ENCODE measurements around the gene GTF3C5.
A peak's percentile ranks its signal among the peaks of the same experiment; 100 is the strongest.
"Not testable (repeated sequence)": the region's sequence is repeated elsewhere in the genome, so short reads cannot be mapped to it uniquely, and the experiment has no call there.

GTF3C5 gene

DNA sequence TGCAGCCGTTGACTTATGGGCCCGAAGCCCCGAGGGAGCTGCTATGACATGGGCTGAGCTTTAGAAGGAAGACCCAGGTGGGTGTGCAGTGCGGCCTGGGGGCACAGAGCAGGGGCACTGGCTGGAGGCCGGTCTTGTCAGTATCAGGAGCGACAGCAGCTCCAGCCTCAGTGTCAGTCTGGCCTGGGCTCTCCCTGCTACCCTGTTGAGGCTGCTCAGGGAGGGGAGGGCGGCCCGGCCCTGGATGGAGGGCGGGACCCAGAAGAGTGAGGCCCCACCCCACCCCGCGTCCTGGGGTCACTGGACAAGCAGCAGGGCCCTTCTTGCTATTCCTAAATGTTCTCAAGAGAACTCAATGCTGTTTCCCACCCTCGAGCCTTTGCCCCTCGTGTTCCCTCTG lies 34.3 kb upstream of the GTF3C5 start:
- no peak for DNase-seq (ENCODE audit: low spot score)

DNA sequence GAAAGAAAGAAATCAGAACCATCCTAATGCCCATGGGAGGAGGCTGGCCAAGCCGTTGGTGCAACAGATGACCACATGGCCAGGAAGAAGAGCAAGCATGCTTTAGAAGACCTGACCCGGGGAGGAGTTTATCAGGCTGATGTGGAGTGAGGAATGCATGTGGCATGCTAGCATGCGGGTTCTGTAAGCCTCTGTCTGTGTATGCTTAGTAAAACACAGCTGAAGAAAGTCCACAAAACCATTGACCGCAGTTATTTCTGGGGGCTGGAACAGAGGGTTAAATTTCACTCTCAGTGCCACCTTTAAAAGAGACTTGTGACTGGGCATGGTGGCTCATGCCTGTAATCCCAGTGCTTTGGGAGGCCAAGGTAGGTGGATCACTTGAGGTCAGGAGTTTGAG lies 33.2 kb upstream of the GTF3C5 start:
- peak; percentile 97 for DNase-seq (ENCODE audit: low spot score)

DNA sequence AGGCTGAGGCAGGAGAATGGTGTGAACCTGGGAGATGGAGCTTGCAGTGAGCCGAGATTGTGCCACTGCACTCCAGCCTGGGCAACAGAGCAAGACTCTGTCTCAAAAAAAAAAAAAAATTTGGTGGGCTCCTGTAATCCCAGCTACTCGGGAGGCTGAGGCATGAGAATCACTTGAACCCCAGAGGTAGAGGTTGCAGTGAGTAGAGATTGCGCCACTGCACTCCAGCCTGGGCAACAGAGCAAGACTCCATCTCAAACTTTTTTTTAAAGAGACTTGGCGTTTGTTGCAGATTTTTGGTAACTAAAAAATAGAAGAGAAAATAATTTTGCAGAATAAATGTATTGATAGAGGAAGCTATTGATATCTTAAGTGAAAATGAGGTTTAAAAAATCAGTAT lies 32.6 kb upstream of the GTF3C5 start:
- DNase-seq (ENCODE audit: low spot score) = not testable (repeated sequence)

DNA sequence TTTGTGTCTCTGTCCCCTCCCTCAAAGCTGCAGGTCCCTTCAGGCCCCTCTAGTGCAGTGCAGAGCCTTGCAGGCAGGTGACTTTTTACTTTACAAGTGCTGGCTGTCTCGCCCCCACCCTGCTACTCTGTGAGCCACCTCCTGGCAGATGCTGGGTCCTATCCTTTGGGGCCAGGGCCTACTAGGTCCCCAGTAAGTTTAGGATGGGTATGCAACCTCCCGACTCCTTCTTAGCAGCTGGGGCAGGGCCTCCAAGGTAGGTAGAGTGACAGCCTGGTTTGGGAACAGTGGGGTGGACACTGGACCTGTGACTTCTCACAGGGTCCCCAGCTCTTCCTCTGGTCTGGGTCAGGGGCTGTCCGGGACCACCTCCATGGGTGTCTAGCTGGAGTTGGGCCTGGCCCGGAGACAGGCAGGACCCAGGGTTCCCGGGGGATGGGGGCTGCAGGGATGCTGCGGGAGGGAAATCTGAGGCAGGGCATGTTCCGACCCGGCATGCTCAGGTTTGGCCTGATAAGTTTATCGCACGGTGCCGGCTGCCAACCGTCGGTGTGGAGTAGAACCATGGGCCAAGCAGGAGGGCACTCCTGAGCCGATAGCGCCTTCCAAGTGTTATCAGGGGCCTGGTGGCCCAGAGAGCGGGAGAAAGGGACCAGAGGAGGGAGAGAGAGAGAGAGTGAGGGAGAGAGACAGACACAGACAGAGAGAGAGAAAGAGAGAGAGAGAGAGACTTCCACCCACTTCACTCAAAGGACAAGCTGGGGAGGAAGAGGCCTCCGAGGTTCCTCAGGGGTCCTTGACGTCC lies 31.8 kb upstream of the GTF3C5 start:
- DNase-seq (ENCODE audit: low spot score) = no peak

DNA sequence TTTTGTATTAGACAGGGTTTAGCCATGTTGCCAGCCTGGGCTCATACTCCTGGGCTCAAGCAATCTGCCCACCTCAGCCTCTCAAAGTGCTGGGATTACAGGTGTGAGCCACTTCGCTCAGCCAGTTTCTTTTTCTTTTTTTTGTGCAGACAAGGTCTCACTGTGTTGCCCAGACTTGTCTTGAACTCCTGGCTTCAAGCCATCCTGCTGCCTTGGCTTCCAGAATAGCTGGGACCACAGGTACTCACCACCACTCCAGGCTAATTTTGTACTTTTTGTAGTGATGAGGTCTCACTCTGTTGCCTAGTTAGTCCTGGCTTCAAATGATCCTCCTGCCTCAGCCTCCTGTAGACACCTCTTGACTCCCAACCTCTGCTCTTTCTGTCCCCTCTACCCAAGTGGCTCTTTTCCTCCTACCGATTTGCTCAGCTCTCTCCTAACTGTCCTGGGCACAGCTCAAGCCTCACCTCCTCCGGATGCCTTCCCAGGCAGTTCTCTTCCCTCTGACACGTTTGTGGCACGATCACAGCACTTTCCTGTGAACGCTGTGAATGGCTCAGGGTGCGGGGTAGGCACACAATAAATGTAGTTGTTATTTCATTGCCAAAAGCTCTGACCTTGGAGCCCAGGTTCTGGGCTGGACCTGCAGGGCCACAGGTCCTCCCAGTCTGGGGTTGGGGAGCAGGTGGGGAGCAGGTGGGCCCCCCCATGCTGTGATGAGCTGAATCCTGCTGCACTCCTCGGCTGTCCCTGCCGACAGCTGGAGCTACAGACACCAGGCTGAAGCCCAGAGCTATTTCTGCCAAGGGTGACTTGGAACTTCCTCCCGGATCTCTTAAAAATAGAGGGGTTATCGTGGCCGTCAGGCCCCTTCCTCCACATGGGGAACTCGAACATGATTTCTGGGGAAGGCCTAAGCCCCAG lies 28.4 kb upstream of the GTF3C5 start:
- no peak for DNase-seq (ENCODE audit: low spot score)

DNA sequence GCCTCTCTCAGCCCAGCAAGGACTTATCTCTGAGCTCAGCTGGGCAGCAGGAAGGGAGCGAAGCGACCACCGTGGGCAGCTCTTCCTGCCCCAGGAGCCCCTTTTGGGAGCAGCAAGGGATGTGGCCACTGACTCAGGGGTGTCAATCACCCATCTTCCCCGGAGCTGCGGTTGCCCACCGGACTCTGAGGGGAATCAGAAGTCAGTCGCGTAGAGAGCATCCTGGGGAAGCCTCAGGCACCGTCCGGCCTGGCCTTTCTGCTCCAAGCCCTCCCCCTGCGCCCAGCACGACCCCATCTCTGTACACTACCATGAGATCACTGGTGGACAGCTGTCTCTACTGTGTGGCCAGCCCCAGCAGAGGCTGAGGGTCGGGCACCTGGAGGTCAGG lies 27.7 kb upstream of the GTF3C5 start:
- DNase-seq (ENCODE audit: low spot score) = no peak

DNA sequence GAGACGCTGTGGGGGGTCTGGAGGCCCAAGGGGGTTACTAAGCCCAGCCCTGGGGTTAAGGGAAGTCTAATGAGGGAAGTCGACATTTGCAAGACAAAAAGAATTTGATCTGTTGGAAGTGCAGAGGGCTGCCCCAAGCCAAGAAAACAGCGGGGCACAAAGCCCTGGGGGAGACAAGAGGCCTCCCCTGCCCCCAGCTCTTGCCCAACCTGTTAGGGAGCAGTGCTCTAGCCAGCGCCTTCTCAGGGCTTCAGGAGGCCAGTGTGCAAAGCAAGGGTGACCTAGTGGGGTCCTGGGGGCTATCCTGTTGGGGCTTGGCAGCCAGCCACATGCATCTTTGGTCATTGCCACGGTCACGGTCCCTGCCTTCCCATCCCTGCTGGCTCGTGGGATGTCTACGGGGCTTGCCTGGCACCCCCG lies 27.1 kb upstream of the GTF3C5 start:
- DNase-seq (ENCODE audit: low spot score) = no peak

DNA sequence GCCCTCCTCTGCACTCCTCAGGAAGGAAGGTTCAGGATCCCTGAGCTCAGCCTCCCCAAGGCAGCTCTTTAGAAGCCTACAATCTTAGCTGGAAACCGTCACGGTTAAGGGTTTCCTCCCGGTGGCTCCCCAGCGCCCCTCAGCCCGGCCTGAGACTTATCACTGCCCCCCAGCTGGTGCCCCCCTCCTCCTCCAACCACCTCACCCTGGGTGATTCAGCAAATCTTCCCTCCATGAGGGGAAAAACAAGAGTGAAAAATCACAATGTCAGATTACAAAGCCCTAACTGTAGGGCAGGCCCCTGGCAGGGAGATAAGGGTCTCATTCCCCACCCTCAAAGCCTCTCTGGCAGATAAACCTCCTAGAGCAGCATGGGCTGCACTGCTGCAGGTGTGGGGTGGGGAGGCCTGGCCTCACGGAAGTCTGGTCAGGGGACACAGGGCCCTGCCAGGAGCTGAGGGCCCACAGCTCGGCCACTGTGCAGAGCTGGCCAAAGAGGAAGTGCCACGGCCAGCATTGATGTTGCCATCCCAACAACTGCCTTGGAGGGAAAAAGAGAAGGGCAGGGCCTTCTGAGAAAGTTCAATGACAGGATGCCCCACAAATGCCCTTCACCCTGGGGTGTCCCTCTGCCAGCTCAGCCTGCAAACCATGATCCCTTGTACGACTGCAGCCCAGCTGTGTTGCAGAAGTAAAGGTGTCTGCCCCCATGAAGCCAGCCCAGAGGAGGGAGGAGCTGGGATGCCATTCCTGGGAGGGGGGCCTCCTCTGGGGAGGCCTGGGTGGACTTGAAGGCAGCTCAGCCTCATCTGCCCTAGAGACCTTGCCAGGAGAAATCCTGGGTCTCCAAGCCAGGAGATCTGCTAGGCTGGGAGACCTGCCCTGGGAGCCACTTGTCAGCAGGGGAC lies 26.5 kb upstream of the GTF3C5 start:
- DNase-seq (ENCODE audit: low spot score) = no peak

DNA sequence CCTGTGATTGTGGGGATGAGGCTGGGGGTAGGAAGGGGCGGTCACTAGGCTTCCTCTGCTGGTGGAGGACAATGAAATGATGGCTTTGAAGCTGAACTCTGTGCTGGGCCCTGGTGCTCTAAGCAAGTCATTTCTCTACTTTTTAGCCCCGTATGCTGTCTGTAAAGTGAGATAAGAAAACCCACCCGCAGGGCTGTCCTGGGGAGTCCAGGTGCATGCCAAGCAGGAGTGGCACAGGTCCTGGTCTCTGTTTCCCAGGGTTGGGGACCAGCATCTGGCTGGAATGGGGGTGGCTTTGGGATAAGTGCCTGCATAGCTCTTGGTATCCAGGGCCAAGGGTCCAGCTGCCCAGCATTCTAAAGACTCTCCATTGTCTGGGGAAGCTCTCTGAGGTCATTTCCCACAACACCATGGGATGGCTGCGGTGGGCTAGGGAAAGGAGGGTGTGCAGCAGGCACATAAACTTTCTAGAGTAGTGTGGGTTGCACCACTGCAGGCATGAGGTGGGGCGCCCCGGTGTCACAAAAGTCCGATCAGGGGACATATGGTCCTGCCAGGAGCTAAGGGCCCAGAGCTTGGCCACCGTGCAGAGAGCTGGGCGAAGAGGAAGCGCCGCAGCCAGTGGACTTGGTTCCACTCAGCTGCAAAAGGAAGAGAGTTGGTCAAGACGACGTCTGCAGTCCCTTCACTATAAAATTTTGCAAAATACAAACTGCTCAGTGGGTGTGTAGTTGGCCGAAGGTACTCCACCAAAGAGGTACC lies 25.6 kb upstream of the GTF3C5 start:
- DNase-seq (ENCODE audit: low spot score) = no peak

DNA sequence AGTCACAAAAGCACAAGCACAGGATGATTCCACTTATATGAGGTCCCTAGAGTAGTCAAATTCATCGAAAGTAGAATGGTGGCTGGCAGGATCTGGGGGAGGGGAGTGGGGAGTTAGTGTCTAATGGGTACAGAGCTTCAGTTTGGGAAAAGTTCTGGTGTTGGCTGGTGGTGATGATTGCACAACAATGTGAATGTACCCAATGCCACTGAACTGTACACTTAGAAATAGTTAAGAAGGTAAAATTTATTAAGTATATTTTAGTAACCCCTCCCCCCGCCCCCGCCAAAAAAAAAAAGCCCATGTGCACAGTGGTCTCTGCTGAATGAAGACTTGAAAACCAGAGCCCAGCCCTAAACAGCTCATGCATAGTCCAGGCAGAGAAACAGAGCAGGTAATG lies 24.8 kb upstream of the GTF3C5 start:
- DNase-seq (ENCODE audit: low spot score) = no peak

DNA sequence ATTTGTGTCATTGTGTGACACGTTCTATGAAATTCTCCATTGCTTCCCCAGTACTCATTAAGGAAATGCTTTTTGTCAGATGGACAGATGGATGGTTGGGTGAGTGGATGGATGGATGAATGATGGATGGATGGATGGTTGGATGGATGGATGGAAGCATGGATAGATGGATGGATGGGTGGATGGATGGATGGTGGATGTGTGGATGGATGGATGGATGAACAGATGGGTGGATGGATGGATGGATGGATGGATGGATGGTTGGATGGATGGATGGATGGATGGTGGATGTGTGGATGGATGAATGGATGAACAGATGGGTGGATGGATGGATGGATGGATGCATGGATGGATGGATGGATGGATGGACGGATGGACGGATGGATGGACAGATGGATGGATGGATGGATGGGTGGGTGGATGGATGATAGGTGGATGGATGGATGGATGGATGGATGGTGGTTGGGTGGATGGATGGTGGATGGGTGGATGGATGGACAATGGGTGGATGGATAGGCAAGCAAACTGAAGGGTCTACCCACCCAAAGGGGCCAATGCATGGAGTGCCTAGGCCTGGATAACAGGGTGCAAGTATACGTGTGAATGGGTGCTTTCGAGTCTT lies 24.0 kb upstream of the GTF3C5 start:
- DNase-seq (ENCODE audit: low spot score) = no peak

DNA sequence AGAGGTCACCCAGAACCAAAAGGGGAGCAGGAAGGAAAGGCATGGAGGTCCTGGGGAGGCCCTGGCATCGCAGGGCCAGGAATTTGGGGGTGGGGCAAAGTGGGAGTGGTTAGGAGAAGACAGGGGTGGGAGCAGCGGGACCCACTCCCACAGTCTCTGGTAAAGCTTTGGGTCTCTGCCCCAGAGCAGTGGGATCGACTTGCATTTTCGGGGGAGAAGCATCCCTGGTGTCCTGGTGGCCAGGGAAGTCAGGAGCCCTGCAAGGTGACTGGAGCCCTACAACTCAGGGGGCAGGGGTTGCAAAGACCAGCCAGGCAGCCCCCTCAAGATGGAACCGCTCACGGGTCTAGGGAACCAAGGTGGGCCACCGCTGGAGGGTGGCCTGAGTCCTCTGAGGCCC lies 22.4 kb upstream of the GTF3C5 start:
- no peak for DNase-seq (ENCODE audit: low spot score)

DNA sequence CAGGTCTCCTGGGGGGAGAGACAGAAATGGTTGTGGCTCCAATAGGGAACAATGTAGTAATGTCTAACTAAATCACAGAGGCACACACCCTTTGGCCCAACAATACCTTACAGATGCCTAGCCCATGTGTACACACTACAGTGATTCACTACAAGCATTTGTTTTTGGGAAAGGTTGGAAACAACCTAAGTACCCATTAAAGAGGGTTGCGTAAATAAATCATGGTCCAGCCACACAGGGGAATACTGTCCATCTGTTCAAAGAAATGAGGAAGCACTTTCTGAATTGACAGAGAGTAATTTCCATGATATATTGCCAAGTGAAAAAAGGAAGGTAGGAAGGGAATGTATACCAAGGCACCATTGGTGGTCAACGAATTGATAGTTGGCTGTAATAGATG lies 22.0 kb upstream of the GTF3C5 start:
- no peak for DNase-seq (ENCODE audit: low spot score)

DNA sequence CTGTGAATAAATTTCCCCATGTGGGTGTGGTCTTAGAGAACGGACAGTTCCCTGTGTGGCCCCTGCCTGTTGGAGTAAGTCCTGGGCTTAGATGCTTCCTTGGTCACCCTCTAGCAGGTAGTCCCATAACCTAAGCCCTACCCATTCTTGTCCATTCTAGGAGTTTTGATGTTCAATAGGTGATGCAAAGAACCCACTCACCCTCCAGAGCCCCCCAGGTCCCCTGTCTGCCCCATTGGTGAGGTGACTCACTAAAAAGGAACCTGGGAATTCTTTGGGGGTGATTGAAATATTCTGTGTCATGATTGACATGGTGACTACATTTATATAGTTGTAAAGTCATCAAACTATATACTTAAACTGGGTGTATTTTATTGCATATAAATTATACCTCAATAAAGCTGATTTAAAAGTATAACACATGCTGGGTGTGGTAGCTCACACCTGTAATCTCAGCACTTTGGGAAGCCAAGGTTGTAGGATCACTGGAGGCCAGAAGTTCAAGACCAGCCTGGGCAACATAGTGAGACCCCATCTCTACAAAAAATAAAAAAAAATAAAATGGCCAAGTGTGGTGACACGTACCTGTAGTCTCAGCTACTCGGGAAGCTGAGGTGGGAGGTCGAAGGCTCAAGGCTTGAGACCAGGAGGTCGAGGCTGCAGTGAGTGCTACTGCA lies 20.8 kb upstream of the GTF3C5 start:
- DNase-seq (ENCODE audit: low spot score) = no peak

DNA sequence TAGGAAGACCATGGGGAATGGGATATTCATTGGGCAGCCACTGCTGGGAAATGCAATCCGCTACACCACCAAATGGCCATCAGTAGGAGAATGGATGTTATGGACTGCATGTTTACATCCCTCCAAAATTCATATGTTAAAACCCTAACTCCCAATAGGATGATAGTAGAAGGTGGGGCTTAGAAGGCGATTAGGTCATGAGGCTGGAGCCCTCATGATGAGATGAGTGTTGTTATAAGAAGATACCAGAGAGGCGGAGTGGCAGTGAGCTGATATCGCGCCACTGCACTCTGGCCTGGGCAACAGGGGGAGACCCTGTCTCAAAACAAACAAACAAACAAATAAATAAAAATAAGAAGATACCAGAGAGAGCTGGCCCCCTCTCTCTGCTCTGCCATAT lies 16.1 kb upstream of the GTF3C5 start:
- no peak for DNase-seq (ENCODE audit: low spot score)

DNA sequence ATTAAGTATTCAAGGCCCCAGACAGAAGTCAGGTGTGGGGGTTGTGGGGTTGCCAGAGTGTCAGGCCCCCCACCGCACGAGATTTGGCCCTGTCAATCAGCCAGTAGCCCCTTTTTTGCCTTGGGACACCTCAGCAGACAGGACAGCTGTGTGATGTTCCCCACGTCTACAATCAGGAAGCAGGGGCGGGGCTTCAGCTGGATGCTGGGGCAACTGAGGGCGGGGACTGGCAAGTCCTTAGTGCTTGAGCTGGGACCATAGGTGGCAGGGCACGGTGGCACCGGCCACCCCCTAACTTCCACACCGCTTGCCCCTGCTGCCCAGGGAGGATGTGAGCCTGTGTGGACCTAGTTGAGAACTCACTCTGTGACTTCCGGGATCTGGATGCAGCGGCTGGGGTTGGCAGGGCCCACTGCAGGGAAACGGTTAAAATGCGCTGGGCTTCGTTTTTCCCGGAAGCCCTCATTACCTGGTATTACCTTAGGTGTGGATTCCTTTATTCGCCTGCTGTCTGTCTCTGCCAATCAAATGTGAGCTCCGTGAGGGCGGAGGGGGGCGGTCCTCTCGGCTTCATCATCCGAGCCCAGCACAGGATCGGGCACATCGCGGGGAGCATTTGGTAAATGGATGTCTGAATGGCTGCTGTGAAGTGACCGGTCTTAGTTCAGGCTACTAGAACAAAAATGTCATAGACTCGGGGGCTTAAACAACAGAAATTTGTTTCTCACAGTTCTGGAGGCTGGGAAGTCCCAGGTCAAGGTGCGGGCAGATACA lies 7.5 kb upstream of the GTF3C5 start:
- peak; percentile 18 for DNase-seq (ENCODE audit: low spot score)

DNA sequence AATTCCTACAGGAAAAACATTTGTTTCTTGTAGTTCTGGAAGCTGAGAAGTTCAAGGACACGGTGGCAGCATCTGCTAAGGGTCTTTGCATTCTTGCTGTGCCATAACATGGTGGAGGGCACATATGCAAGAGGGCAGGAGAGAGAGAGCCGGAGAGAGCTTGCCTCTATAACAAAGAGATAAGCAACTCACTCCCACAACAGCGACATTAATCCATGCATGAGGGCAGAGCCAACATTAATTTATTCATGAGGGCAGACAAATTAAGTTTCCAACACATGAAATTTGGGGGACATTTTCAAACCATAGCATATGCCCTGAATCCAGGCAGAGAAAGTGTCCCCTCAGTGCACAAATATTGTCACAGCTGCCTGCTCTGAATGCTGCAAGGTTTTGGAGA lies 4.4 kb upstream of the GTF3C5 start:
- no peak for DNase-seq (ENCODE audit: low spot score)

DNA sequence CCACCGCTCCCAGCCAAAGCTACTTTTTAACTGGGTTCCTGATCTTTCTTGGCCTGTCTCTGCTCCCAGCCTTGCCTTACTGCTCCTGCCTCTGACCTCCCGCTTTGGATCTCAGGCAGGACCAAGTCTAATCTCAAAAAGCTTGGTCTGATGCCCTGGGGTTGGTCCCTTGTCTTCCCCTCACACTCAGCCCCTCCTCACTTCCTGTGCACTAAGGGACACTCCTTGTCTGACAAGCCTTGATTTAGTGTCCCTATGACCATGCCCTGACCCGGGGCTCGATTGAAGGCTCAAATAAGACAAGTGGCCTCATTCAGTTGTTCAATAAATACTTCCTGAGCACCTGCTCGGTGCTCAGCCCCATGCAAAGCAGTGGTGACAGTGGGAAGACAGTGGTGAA lies 3.7 kb upstream of the GTF3C5 start:
- DNase-seq (ENCODE audit: low spot score) = no peak

DNA sequence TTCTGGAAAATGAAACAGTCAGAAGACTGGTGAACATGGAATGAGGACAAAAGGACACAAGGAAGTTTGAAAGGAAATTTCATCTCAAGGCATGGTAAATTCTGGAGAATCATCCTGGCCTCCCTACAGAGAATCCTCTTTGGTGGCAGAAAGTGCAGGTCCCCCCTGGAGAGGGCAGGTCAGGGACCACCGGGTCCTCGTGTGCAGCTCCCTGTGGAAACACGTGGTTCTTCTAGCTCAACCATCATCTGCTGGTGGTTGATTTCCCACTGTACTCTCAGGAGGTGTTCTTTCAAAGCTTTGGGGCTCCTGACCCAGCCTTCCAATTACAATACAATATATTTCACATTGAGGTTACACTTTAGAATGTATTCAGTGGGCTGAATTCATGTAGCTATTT lies 2.6 kb upstream of the GTF3C5 start:
- DNase-seq (ENCODE audit: low spot score) = no peak

DNA sequence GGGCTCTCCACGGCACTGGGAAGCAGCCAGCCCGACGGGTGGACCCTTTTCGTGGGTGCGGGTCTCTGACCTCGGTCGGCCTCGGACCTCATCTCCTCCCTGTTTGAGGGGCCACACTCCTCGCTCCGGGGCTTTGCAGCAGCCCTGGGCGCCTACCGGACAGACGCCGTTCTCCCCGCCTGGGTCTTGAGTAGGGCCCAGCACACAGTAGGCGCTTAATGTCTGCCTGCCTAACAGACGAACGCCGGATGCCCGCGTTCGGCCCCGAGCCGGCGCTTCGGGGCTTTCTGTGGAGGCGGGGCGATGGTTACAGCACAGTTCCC lies 842 bp upstream of the GTF3C5 start:
- no peak for DNase-seq (ENCODE audit: low spot score)
